GM23248 (cell line): ENCODE measurements around the gene MAGEF1. TPM values are rescaled to one million over a fixed set of nuclear protein-coding genes. Genes with fewer than 3 reads are reported as not detected.

ENCODE experiments used
- DNase-seq: peaks from one replicate; pipeline ENCODE4 v3.0.0-alpha.2; 2015
- H2AFZ ChIP-seq: fragments of 200-600 bp; sonication (generic); 2 replicates; pipeline ENCODE4 v1.6.1; 2016; ENCODE audit warnings: antibody characterized with exemption
- H3F3A ChIP-seq: fragments of 200-600 bp; sonication (generic); 2 replicates; pipeline ENCODE4 v1.6.1; 2016; ENCODE audit warnings: mild to moderate bottlenecking, antibody characterized with exemption, mixed run types; ENCODE audit not compliant: insufficient read depth
- H3K27ac ChIP-seq: fragments of 200-600 bp; sonication (generic); 2 replicates; pipeline ENCODE4 v1.5.1; 2016; ENCODE audit warnings: mild to moderate bottlenecking
- H3K27me3 ChIP-seq: fragments of 200-600 bp; sonication (generic); replicated peaks from 2 replicates; pipeline ENCODE4 v1.6.1; 2016; ENCODE audit warnings: mild to moderate bottlenecking; ENCODE audit not compliant: insufficient read depth
- H3K36me3 ChIP-seq: fragments of 200-600 bp; sonication (generic); 2 replicates; pipeline ENCODE4 v1.6.1; 2016; ENCODE audit warnings: low read depth, mild to moderate bottlenecking
- H3K4me1 ChIP-seq: fragments of 200-600 bp; sonication (generic); 2 replicates; pipeline ENCODE4 v1.6.1; 2016; ENCODE audit warnings: mild to moderate bottlenecking; ENCODE audit not compliant: insufficient read depth
- H3K4me2 ChIP-seq: fragments of 200-600 bp; sonication (generic); one replicate; pipeline ENCODE4 v1.6.1; 2016; ENCODE audit warnings: mild to moderate bottlenecking; ENCODE audit not compliant: unreplicated experiment
- H3K4me3 ChIP-seq: fragments of 200-600 bp; sonication (generic); 2 replicates; pipeline ENCODE4 v1.5.1; 2016; ENCODE audit warnings: mild to moderate bottlenecking
- H3K79me2 ChIP-seq: fragments of 200-600 bp; sonication (generic); 2 replicates; pipeline ENCODE4 v1.6.1; 2016; ENCODE audit warnings: mild to moderate bottlenecking; ENCODE audit not compliant: insufficient read depth
- H3K9ac ChIP-seq: fragments of 200-600 bp; sonication (generic); 2 replicates; pipeline ENCODE4 v1.6.1; 2016; ENCODE audit warnings: mild to moderate bottlenecking
- H3K9me2 ChIP-seq: fragments of 200-600 bp; sonication (generic); 2 replicates; pipeline ENCODE4 v1.6.1; 2016; ENCODE audit warnings: mixed run types, mild to moderate bottlenecking, moderate library complexity; ENCODE audit not compliant: insufficient read depth
- H3K9me3 ChIP-seq: fragments of 200-600 bp; sonication (generic); one replicate; pipeline ENCODE4 v1.6.1; 2017; ENCODE audit warnings: low read depth
- H4K20me1 ChIP-seq: fragments of 200-600 bp; sonication (generic); 2 replicates; pipeline ENCODE4 v1.6.0; 2016; ENCODE audit not compliant: insufficient read depth
- EZH2 ChIP-seq: fragments of 200-600 bp; sonication (generic); IDR thresholded peaks from 2 replicates; pipeline ENCODE4 v1.6.1; 2018; ENCODE audit warnings: antibody characterized with exemption, mild to moderate bottlenecking; ENCODE audit not compliant: insufficient read depth, poor library complexity, severe bottlenecking
- EZH2phosphoT487 ChIP-seq: fragments of 200-600 bp; sonication (generic); IDR thresholded peaks from 2 replicates; pipeline ENCODE4 v1.6.1; 2018; ENCODE audit warnings: antibody characterized with exemption, moderate library complexity, mild to moderate bottlenecking, low read depth; ENCODE audit not compliant: insufficient read depth
- WGBS, 2 experiments: methylation state at CpG; one replicate each; pipeline ENCODE4 v1.1.6; 2015 to 2017; ENCODE audit warnings: low lambda C conversion rate in 2 of 2, low coverage in 1 of 2; ENCODE audit errors: missing lambda C conversion rate in 2 of 2; 5-methylcytosine and 5-hydroxymethylcytosine counted together
- in situ Hi-C: fragments of 300-500 bp; cut with MboI; formaldehyde crosslinking; loops from 2 replicates; pipeline ENCODE4 v1.15.0; 2020
- polyA plus RNA-seq: library from polyadenylated mRNA; unstranded; fragments of >200 nt; fragmentation: Nextera tagmentation; extraction: Ambion mirVana; gene quantifications from 2 replicates; pipeline ENCODE4 v1.2.1, GENCODE V29; 2016
- total RNA-seq: library from RNA; depleted of rRNA; stranded (reverse); fragments of >200 nt; shearing (Covaris generic); gene quantifications from 2 replicates; pipeline ENCODE4 v1.2.3, GENCODE V29; 2014

The MAGEF1 gene
- total and polyA plus RNA-seq, 2 experiments from 2014 or later = 38.9 to 39.0 TPM

- H3K9ac ChIP-seq = no peak overlapping the region
- no peak overlapping the region for H3K4me2 ChIP-seq
- DNase-seq = no peak
- no peaks in the 10 kb centered on the region for H4K20me1 ChIP-seq
- H3K4me3 ChIP-seq = no peak overlapping the region
- H3K27ac ChIP-seq = no peak overlapping the region
- 48 to 49% methylated on average over 5 of the region's 5 CpGs for WGBS, 2 experiments
- in situ Hi-C loops = no loop called here
- no peak for TF ChIP-seq EZH2
- no peak for TF ChIP-seq EZH2phosphoT487
- H2AFZ ChIP-seq = no peak overlapping the region
- peaks cover 9% of the 10 kb centered on the region; the same call in 1 of the 2 replicates for H3F3A ChIP-seq
- H3K27me3 ChIP-seq = no peaks in the 10 kb centered on the region
- no peaks in the 10 kb centered on the region for H3K9me2 ChIP-seq
- H3K36me3 ChIP-seq = no peaks in the 10 kb centered on the region
- H3K9me3 ChIP-seq = no peaks in the 10 kb centered on the region
- H3K4me1 ChIP-seq = peaks cover 7% of the 10 kb centered on the region
- H3K79me2 ChIP-seq = no peaks in the 10 kb centered on the region
Measured at GRCh38 chr3:184683234-184683633, 28.6 kb downstream of the MAGEF1 start.

- WGBS, 2 experiments = 86% methylated on average over 11 of the region's 11 CpGs
- Histone ChIP-seq H3K27ac (no peak overlapping the region), H3K36me3 (no peaks in the 10 kb centered on the region), H3K27me3 (no peaks in the 10 kb centered on the region), H3F3A (peaks cover 3% of the 10 kb centered on the region; the same call in 1 of the 2 replicates), H3K4me1 (peaks cover 1% of the 10 kb centered on the region), H2AFZ (no peak overlapping the region), H4K20me1 (no peaks in the 10 kb centered on the region), H3K9me2 (no peaks in the 10 kb centered on the region), H3K9ac (no peak overlapping the region), H3K9me3 (no peaks in the 10 kb centered on the region), H3K4me3 (no peak overlapping the region), H3K79me2 (no peaks in the 10 kb centered on the region), H3K4me2 (no peak overlapping the region)
- TF ChIP-seq EZH2 (no peak), EZH2phosphoT487 (no peak)
- no peak for DNase-seq
- in situ Hi-C loops = no loop called here
Measured at GRCh38 chr3:184682671-184683070, 29.2 kb downstream of the MAGEF1 start.

- in situ Hi-C loops = no loop called here
- Histone ChIP-seq H4K20me1 (no peaks in the 10 kb centered on the region), H3K36me3 (no peaks in the 10 kb centered on the region), H3K9me2 (no peaks in the 10 kb centered on the region), H3K4me1 (no peaks in the 10 kb centered on the region), H3K9ac (no peak overlapping the region), H3K27ac (no peak overlapping the region), H3K9me3 (no peaks in the 10 kb centered on the region), H3K4me3 (no peak overlapping the region), H3F3A (no peaks in the 10 kb centered on the region), H2AFZ (no peak overlapping the region), H3K4me2 (no peak overlapping the region), H3K79me2 (no peaks in the 10 kb centered on the region), H3K27me3 (peaks cover 4% of the 10 kb centered on the region; the same call in 1 of the 2 replicates)
- no peak for DNase-seq
- 65 to 74% methylated on average over 10 of the region's 10 CpGs for WGBS, 2 experiments
- no peak for TF ChIP-seq EZH2
- TF ChIP-seq EZH2phosphoT487 = no peak
Measured at GRCh38 chr3:184680385-184681345, 31.2 kb downstream of the MAGEF1 start.

GRCh38 chr3:184679056-184679816 lies 32.6 kb downstream of the MAGEF1 start:
- in situ Hi-C loops = no loop called here
- Histone ChIP-seq H4K20me1 (no peaks in the 10 kb centered on the region), H3K4me2 (no peak overlapping the region), H3K36me3 (no peaks in the 10 kb centered on the region), H3K27ac (no peak overlapping the region), H3K9me3 (no peaks in the 10 kb centered on the region), H3K27me3 (peaks cover 5% of the 10 kb centered on the region; the same call in 1 of the 2 replicates), H3K79me2 (no peaks in the 10 kb centered on the region), H3K9me2 (no peaks in the 10 kb centered on the region), H3K9ac (no peak overlapping the region), H3F3A (no peaks in the 10 kb centered on the region), H3K4me1 (no peaks in the 10 kb centered on the region), H2AFZ (no peak overlapping the region), H3K4me3 (no peak overlapping the region)
- TF ChIP-seq EZH2 (no peak), EZH2phosphoT487 (no peak)
- DNase-seq = no peak
- WGBS, 2 experiments = 51% methylated on average over 24 of the region's 24 CpGs
